Mesothelial cell of epicardium (in vitro differentiated cells): Measurements from ENCODE around the gene TTN. TPM values are rescaled to one million over a fixed set of nuclear protein-coding genes. Genes with fewer than 3 reads are reported as not detected.

Source experiments
- DNase-seq, 2 experiments: peaks; one replicate each; pipeline ENCODE4 v3.0.0; 2021; ENCODE audit warnings: low spot score in 2 of 2; ENCODE audit not compliant: unreplicated experiment in 2 of 2
- H3K27ac Mint-ChIP-seq: 2 replicates; pipeline ENCODE4 v1.8.0; 2021; ENCODE audit warnings: mixed read lengths
- H3K27me3 Mint-ChIP-seq: 2 replicates; pipeline ENCODE4 v1.8.0; 2021; ENCODE audit warnings: low read depth, mixed read lengths
- H3K36me3 Mint-ChIP-seq: 2 replicates; pipeline ENCODE4 v1.8.0; 2021; ENCODE audit warnings: mixed read lengths
- H3K4me1 Mint-ChIP-seq: 2 replicates; pipeline ENCODE4 v1.8.0; 2021; ENCODE audit warnings: mixed read lengths
- H3K4me3 Mint-ChIP-seq: 2 replicates; pipeline ENCODE4 v1.8.0; 2021; ENCODE audit warnings: mild to moderate bottlenecking, moderate library complexity, mixed read lengths
- H3K9me3 Mint-ChIP-seq: 2 replicates; pipeline ENCODE4 v1.8.0; 2021; ENCODE audit warnings: mixed read lengths
- CTCF ChIP-seq: fragments of 200-600 bp; sonication (generic); IDR thresholded peaks from one replicate; pipeline ENCODE4 v1.5.0; 2021; ENCODE audit warnings: antibody characterized with exemption; ENCODE audit not compliant: unreplicated experiment
- total RNA-seq: library from RNA; stranded (reverse); gene quantifications from 3 replicates; pipeline ENCODE4 v1.2.1, GENCODE V29; 2021

Gene TTN
- total RNA-seq, 1 donor from 2014 or later, result 1.2 TPM

DNA sequence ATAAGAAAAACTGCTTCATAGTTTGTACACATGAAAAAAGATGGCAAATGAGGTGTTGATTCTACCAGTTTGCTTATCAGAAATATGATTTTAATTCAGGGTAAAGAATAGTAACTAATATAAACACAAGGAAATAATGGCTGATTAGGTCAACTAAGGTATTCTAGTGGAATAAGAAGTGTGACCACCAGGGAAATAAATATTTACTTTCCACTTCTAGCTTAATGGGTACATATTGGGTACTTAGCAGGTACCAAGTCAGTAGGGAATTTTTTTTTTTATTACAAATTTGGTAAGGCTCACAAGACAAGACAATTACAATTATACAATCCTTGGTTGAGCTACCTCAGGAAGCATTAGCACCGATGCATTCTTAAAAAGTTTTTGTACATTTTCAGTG lies 191.3 kb downstream of the TTN start:
- H3K36me3 Mint-ChIP-seq, result peaks cover 23% of the 10 kb centered on the region
- no peaks in the 10 kb centered on the region for H3K27me3 Mint-ChIP-seq
- no peak overlapping the region for H3K27ac Mint-ChIP-seq
- no peak for TF ChIP-seq CTCF
- no peak overlapping the region for H3K4me3 Mint-ChIP-seq
- DNase-seq, result no peak
- H3K4me1 Mint-ChIP-seq, result no peaks in the 10 kb centered on the region
- no peaks in the 10 kb centered on the region for H3K9me3 Mint-ChIP-seq

DNA sequence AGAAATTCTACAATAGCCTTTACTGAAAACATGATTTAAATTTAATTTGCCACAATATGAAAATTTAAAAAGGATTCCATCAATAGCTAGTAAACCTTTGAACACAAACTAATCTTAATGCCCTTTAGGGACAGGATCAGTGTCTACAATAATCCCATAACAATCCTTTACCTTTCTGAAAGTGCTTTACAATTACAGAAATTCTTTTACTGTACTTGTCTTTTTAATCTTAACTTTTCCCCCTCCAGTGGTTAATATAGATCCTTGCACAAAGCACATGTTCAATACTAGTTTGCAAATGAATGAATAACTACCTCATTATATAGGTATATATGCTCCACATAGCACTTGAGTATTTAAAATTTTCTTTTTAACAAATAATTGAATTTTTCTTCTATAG lies 204.3 kb downstream of the TTN start:
- no peak for DNase-seq
- Mint-ChIP-seq H3K9me3 (peaks cover 3% of the 10 kb centered on the region), H3K27me3 (no peaks in the 10 kb centered on the region), H3K36me3 (peaks cover 42% of the 10 kb centered on the region), H3K4me1 (no peaks in the 10 kb centered on the region), H3K4me3 (no peak overlapping the region), H3K27ac (no peak overlapping the region)
- no peak for TF ChIP-seq CTCF

- TF ChIP-seq CTCF, result no peak
- Mint-ChIP-seq H3K4me3 (no peak overlapping the region), H3K27me3 (no peaks in the 10 kb centered on the region), H3K36me3 (peaks cover 56% of the 10 kb centered on the region), H3K4me1 (no peaks in the 10 kb centered on the region), H3K9me3 (peaks cover 46% of the 10 kb centered on the region), H3K27ac (no peak overlapping the region)
- DNase-seq, result no peak
Measured at GRCh38 chr2:178592655-178593054, 214.6 kb downstream of the TTN start.

DNA sequence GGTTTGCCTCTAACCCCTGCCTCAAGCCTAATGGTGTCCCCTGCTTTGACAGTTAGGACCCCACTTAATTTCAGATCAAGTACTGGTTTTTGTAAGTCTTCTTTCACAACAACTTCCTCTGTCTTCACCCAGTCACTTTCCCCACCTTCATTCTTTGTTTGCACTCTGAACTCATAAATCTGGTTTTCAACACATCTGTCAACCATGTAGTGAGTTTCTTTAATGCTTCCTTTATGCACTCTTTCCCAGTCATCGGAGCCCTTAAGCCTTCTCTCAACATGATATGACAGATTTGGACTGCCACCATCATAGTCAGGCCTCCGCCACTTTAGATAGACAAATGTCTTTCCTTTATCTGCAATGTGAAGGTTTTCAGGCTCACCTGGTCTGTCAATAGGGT lies 217.9 kb downstream of the TTN start:
- H3K4me1 Mint-ChIP-seq, result no peaks in the 10 kb centered on the region
- no peak overlapping the region for H3K27ac Mint-ChIP-seq
- peaks cover 64% of the 10 kb centered on the region for H3K36me3 Mint-ChIP-seq
- H3K9me3 Mint-ChIP-seq, result peaks cover 41% of the 10 kb centered on the region
- TF ChIP-seq CTCF, result no peak
- H3K27me3 Mint-ChIP-seq, result no peaks in the 10 kb centered on the region
- DNase-seq, result no peak
- H3K4me3 Mint-ChIP-seq, result no peak overlapping the region

- Mint-ChIP-seq H3K27ac (no peak overlapping the region), H3K27me3 (no peaks in the 10 kb centered on the region), H3K36me3 (peaks cover 44% of the 10 kb centered on the region), H3K4me3 (no peak overlapping the region), H3K4me1 (no peaks in the 10 kb centered on the region), H3K9me3 (peaks cover 12% of the 10 kb centered on the region)
- TF ChIP-seq CTCF, result no peak
- no peak for DNase-seq
Measured at GRCh38 chr2:178584666-178585065, 222.6 kb downstream of the TTN start.

DNA sequence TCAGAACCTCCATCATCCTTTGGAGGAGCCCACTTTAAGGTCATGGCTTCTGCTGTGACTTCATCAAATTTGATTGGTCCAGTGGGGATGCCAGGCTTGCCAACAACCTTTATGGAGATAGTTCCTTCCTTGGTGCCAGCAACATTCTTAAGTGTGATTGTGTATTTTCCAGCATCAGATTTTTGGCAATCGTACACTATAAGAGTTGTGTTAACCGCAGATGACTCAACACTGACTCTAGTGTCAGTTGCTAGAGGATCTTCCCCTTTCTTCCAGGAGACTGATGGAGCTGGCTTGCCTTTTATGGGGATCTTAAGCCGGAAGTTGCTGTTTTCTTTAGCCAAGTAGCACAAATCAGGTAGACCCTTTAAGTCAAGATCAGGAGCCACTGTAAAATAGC lies 228.2 kb downstream of the TTN start:
- Mint-ChIP-seq H3K27ac (no peak overlapping the region), H3K9me3 (peaks cover 37% of the 10 kb centered on the region), H3K36me3 (peaks cover 62% of the 10 kb centered on the region), H3K4me1 (no peaks in the 10 kb centered on the region), H3K4me3 (no peak overlapping the region), H3K27me3 (no peaks in the 10 kb centered on the region)
- TF ChIP-seq CTCF, result no peak
- DNase-seq, result no peak
